SU-DHL-6 (cell line): ENCODE data around the gene CYP4F22.

ENCODE experiments used
- EZH2phosphoT487 ChIP-seq: fragments of 200-600 bp; sonication (generic), shearing (Covaris generic); conservative IDR thresholded peaks from 2 replicates; pipeline ENCODE4 v1.6.1; 2018; ENCODE audit warnings: mild to moderate bottlenecking, antibody characterized with exemption, low read length, moderate library complexity, mixed read lengths
- TF ChIP-seq, protein P1 (sequence below): fragments of 200-600 bp; sonication (generic); IDR thresholded peaks from one replicate; pipeline ENCODE4 v1.5.1; 2017; ENCODE audit warnings: antibody characterized with exemption, mild to moderate bottlenecking, low read length, moderate library complexity; ENCODE audit not compliant: insufficient read depth, poor library complexity, severe bottlenecking

DNA sequence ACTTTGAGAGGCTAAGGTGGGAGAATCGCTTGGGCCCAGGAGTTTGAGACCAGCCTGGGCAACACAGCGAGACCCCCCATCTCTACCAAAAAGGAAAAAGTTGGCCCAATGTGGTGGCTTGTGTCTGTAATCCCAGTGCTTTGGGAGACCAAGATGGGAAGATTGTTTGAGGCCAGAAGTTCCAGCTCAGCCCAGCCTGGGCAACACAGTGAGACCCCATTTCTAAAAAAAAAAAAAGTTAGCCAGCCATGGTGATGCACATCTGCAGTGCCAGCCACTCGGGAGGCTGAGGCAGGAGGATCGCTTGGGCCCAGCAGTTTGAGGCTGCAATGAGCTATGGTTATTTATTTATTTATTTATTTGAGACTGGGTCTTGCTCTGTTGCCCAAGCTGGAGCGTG is 41.3 kb downstream of the CYP4F22 start:
- TF ChIP-seq, protein P1, sequence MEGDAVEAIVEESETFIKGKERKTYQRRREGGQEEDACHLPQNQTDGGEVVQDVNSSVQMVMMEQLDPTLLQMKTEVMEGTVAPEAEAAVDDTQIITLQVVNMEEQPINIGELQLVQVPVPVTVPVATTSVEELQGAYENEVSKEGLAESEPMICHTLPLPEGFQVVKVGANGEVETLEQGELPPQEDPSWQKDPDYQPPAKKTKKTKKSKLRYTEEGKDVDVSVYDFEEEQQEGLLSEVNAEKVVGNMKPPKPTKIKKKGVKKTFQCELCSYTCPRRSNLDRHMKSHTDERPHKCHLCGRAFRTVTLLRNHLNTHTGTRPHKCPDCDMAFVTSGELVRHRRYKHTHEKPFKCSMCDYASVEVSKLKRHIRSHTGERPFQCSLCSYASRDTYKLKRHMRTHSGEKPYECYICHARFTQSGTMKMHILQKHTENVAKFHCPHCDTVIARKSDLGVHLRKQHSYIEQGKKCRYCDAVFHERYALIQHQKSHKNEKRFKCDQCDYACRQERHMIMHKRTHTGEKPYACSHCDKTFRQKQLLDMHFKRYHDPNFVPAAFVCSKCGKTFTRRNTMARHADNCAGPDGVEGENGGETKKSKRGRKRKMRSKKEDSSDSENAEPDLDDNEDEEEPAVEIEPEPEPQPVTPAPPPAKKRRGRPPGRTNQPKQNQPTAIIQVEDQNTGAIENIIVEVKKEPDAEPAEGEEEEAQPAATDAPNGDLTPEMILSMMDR = no peak
- TF ChIP-seq EZH2phosphoT487 = no peak
